ENCODE data around the gene CARNS1. TPM values are rescaled to one million over a fixed set of nuclear protein-coding genes. Genes with fewer than 3 reads are reported as not detected.

CARNS1 gene
- total and polyA plus RNA-seq, 2 of the 13 experiments (the other 11 are each of a cell fraction or from before 2014, with no cell fraction given) = not detected

GRCh38 chr11:67392183-67392715 is 23.2 kb upstream of the CARNS1 start:
- H3K9me3 ChIP-seq (ENCODE audit: low read length) = no peaks in the 10 kb centered on the region
- peak overlapping the region; percentile 74 to 85 (median 78) for H3K4me3 ChIP-seq (replicated peaks in 1 of 3; ENCODE audit: insufficient read depth in 1 of 3, low read depth in 2 of 3, low read length in 3 of 3)
- H4K20me1 ChIP-seq (ENCODE audit: insufficient read depth, low read length) = no peaks in the 10 kb centered on the region
- TSS peak; percentile 76 for BruUV-seq (replicated peaks)
- H3K4me1 ChIP-seq (ENCODE audit: insufficient read depth, low read length) = peaks cover 43% of the 10 kb centered on the region
- DNase-seq (ENCODE audit: low spot score) (no peak), FAIRE-seq (no peak), ATAC-seq (peak; percentile 41)
- POLR2A ChIA-PET = interaction anchor here (0.6 to 3.8 kb wide), 18 partner anchors 9 to 550 kb away, joined by 3 to 81 read pairs (median 4); partner anchors contain the start of genes AIP, ANKRD13D, CDK2AP2 and CLCF1
- peaks cover 6 to 7% of the 10 kb centered on the region in 2 experiments; a peak in 3 of 5 replicates for H3K36me3 ChIP-seq (replicated peaks in 1 of 2; ENCODE audit: control insufficient read depth in 1 of 2, insufficient read depth in 2 of 2, low read length in 2 of 2)
- H3K79me2 ChIP-seq (ENCODE audit: insufficient read depth, low read length) = peaks cover 10% of the 10 kb centered on the region
- CTCF ChIA-PET (ENCODE audit: low intra/inter-chr PET ratio, low total read pairs) = no interaction called here
- H3K9ac ChIP-seq (ENCODE audit: insufficient read depth, low read depth, low read length) = peak overlapping the region; percentile 80
- H2AFZ ChIP-seq (ENCODE audit: low read length) = no peak overlapping the region
- H3K27ac ChIP-seq (ENCODE audit: extremely low read length, insufficient read depth, low read length) = peak overlapping the region; percentile 76
- intact Hi-C loops (cut with micrococcal nuclease; ENCODE audit: unreplicated experiment) = no loop called here
- in situ Hi-C loops (cut with HindIII; ENCODE audit: extremely low pct_ligation_motif_present, low pct_unique_long_range_greater_than_20kb) = no loop called here
- peaks cover 0 to 5% of the 10 kb centered on the region in 2 experiments; a peak in 1 of 5 replicates for H3K27me3 ChIP-seq (ENCODE audit: control insufficient read depth in 1 of 2, insufficient read depth in 2 of 2, low read length in 2 of 2)
- TF ChIP-seq FOXO4 (CRISPR knock-in tag; conservative IDR thresholded peaks at IDR 0.05) = 0 out of 2 replicates have a peak, but pooled peaks have one; percentile 57
- 0 out of 2 replicates have a peak, but pooled peaks have one; percentile 3 for TF ChIP-seq GLI4 (CRISPR knock-in tag; IDR thresholded peaks at IDR 0.05; ENCODE audit: borderline replicate concordance)
- peak; percentile 2 for TF ChIP-seq ASH2L (IDR thresholded peaks at IDR 0.05; ENCODE audit: insufficient read length, low read depth, low read length)
- TF ChIP-seq NRL (CRISPR knock-in tag; IDR thresholded peaks at IDR 0.05; ENCODE audit: borderline replicate concordance) = peak; percentile 27; the same call in 1 of the 2 replicates
- TF ChIP-seq ARID3A (IDR thresholded peaks at IDR 0.05; ENCODE audit: low read depth, low read length) = no peak
- no peak for TF ChIP-seq FOXC1 (CRISPR knock-in tag; IDR thresholded peaks at IDR 0.05; ENCODE audit: borderline replicate concordance)
- H3K4me2 ChIP-seq (ENCODE audit: low read depth, low read length) = peak overlapping the region; percentile 97
- 25% methylated on average over 5 of the region's 31 CpGs for WGBS (ENCODE audit: low lambda C conversion rate)
